Ishikawa (cell line): ENCODE data around the gene PIM3.

Experiments used
- CEBPB ChIP-seq: IDR thresholded peaks from 2 replicates; pipeline ENCODE4 v1.6.1; 2012
- CREB1 ChIP-seq: IDR thresholded peaks from 2 replicates; pipeline ENCODE4 v1.6.1; 2012; ENCODE audit warnings: low read depth
- EGR1 ChIP-seq: IDR thresholded peaks from 2 replicates; pipeline ENCODE4 v1.6.1; 2012
- EP300 ChIP-seq: IDR thresholded peaks from 2 replicates; pipeline ENCODE4 v1.6.1; 2012; ENCODE audit warnings: borderline replicate concordance
- FOXM1 ChIP-seq: IDR thresholded peaks from 2 replicates; pipeline ENCODE4 v1.6.1; 2012; ENCODE audit warnings: low read depth, borderline replicate concordance
- NFIC ChIP-seq: IDR thresholded peaks from 2 replicates; pipeline ENCODE4 v1.6.1; 2012
- RAD21 ChIP-seq: IDR thresholded peaks from 2 replicates; pipeline ENCODE4 v1.6.1; 2012; ENCODE audit warnings: low read depth
- TAF1 ChIP-seq: IDR thresholded peaks from 2 replicates; pipeline ENCODE4 v1.6.1; 2012; ENCODE audit warnings: low read depth, mild to moderate bottlenecking
- TCF12 ChIP-seq: IDR thresholded peaks from 2 replicates; pipeline ENCODE4 v1.6.1; 2012; ENCODE audit warnings: low read depth
- TEAD4 ChIP-seq: IDR thresholded peaks from 2 replicates; pipeline ENCODE4 v1.6.1; 2012
- YY1 ChIP-seq: IDR thresholded peaks from 2 replicates; pipeline ENCODE4 v1.6.1; 2012; ENCODE audit warnings: low read depth
- ZBTB7A ChIP-seq: IDR thresholded peaks from 2 replicates; pipeline ENCODE4 v1.6.1; 2012; ENCODE audit warnings: low read depth
- TF ChIP-seq, protein P1 (sequence below): IDR thresholded peaks from 2 replicates; pipeline ENCODE4 v1.6.1; 2012
- TF ChIP-seq, protein P2 (sequence below): IDR thresholded peaks from 2 replicates; pipeline ENCODE4 v1.6.1; 2012; ENCODE audit warnings: low read depth, mild to moderate bottlenecking
- TF ChIP-seq, protein P3 (sequence below): IDR thresholded peaks from 2 replicates; pipeline ENCODE4 v1.6.1; 2012

The PIM3 gene

DNA sequence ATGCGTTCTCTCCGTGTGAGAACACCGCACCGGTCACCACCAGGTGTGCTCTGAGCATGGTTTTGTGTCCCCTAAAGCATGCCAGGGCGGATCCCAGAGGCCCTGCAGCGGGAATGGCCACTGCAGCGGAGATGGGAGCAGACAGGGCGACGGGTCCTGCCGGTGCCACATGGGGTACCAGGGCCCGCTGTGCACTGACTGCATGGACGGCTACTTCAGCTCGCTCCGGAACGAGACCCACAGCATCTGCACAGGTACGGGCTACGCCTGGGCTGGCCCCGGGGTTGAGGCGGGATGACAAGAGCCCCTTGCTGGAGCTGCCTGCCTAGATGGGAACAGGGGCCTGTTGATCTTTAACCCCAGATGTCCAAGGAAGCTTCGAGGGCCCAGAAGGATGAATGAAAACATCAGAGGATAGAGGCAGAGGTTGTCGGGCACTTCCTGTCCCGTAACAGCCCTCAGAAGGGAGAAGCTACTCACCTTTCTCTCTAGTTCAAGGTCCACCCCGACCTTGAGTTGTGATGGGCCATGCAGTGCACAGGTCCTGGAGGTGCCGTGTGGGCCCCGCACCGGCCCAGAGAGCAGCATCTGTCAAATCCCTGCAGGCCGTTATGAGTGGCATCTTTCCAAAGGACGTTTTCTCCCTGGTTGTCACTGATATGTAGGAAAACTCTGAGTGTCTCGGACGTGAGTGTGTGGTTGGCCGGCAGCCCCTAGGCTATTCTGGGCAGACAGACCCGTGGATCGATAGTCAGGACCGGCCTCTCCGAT, 38.9 kb upstream of the PIM3 start:
- no peak for TF ChIP-seq TCF12
- TF ChIP-seq, protein P1, sequence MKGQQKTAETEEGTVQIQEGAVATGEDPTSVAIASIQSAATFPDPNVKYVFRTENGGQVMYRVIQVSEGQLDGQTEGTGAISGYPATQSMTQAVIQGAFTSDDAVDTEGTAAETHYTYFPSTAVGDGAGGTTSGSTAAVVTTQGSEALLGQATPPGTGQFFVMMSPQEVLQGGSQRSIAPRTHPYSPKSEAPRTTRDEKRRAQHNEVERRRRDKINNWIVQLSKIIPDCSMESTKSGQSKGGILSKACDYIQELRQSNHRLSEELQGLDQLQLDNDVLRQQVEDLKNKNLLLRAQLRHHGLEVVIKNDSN, result no peak
- no peak for TF ChIP-seq RAD21

DNA sequence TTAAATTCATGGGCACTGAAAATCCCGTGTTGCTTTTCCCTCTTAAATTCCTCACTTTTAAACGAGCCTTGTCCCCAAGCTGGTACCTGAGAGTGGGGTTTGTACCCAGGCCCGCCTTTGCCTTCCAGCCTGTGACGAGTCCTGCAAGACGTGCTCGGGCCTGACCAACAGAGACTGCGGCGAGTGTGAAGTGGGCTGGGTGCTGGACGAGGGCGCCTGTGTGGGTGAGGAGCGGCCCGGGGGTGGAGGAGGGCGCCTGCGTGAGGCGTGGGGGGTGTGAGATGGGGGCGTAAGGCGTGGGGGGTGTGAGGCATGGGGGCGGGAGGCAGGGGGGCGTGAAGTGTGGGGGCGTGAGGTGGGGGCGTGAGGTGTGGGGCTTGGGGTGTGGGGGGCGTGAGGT, 38.1 kb upstream of the PIM3 start:
- no peak for TF ChIP-seq CREB1
- TF ChIP-seq YY1, result no peak
- TF ChIP-seq FOXM1, result no peak
- no peak for TF ChIP-seq NFIC
- TF ChIP-seq EP300, result no peak
- TF ChIP-seq TAF1, result no peak
- TF ChIP-seq, protein P2, sequence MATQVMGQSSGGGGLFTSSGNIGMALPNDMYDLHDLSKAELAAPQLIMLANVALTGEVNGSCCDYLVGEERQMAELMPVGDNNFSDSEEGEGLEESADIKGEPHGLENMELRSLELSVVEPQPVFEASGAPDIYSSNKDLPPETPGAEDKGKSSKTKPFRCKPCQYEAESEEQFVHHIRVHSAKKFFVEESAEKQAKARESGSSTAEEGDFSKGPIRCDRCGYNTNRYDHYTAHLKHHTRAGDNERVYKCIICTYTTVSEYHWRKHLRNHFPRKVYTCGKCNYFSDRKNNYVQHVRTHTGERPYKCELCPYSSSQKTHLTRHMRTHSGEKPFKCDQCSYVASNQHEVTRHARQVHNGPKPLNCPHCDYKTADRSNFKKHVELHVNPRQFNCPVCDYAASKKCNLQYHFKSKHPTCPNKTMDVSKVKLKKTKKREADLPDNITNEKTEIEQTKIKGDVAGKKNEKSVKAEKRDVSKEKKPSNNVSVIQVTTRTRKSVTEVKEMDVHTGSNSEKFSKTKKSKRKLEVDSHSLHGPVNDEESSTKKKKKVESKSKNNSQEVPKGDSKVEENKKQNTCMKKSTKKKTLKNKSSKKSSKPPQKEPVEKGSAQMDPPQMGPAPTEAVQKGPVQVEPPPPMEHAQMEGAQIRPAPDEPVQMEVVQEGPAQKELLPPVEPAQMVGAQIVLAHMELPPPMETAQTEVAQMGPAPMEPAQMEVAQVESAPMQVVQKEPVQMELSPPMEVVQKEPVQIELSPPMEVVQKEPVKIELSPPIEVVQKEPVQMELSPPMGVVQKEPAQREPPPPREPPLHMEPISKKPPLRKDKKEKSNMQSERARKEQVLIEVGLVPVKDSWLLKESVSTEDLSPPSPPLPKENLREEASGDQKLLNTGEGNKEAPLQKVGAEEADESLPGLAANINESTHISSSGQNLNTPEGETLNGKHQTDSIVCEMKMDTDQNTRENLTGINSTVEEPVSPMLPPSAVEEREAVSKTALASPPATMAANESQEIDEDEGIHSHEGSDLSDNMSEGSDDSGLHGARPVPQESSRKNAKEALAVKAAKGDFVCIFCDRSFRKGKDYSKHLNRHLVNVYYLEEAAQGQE, result no peak
- TF ChIP-seq RAD21, result no peak
- TF ChIP-seq EGR1, result no peak
- TF ChIP-seq, protein P1, result no peak
- no peak for TF ChIP-seq TEAD4
- no peak for TF ChIP-seq CEBPB
- no peak for TF ChIP-seq ZBTB7A
- no peak for TF ChIP-seq TCF12
- TF ChIP-seq, protein P3, sequence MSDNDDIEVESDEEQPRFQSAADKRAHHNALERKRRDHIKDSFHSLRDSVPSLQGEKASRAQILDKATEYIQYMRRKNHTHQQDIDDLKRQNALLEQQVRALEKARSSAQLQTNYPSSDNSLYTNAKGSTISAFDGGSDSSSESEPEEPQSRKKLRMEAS, result no peak

DNA sequence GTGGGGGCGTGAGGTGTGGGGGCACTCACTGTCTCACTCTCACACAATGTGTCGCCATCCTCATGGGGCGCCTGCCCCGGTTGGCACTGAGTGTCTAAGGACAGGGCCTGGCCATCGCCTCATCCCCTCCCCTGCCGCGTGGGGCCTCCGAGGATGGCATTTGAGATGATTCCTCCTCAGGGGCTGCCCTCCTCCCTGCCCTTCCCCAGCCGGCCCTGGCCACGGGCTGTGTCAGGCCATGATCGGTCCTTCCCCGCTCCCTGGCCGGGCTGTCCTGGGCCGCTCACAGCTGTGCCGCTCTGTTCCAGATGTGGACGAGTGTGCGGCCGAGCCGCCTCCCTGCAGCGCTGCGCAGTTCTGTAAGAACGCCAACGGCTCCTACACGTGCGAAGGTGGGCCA, 37.6 kb upstream of the PIM3 start:
- TF ChIP-seq CREB1, result no peak
- TF ChIP-seq, protein P3, result no peak
- no peak for TF ChIP-seq NFIC
- TF ChIP-seq TCF12, result no peak
- TF ChIP-seq FOXM1, result no peak
- TF ChIP-seq ZBTB7A, result no peak

DNA sequence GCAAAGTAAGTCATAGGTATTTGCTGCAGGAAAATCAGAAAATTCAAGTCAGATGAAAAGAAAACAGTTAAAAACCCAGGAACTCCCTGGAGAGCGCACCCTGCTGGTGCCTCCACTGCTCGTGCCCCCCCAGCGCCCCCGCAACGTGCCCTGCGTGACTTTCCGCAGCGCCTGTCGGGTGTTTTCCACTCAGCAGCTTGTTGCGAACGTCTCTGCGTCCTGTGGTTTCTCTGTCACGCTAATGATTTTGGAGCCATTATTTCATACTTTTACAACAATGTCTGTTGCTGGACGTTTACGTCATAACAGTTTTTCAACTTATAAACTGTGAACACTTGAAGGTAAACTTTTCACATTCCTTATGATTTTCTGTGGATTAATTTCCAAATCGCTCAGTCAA, 37.1 kb upstream of the PIM3 start:
- TF ChIP-seq YY1 (no peak), CREB1 (no peak), TEAD4 (no peak), EGR1 (no peak), EP300 (no peak), FOXM1 (no peak)
- TF ChIP-seq, protein P3, result no peak
- TF ChIP-seq, protein P2, result no peak

DNA sequence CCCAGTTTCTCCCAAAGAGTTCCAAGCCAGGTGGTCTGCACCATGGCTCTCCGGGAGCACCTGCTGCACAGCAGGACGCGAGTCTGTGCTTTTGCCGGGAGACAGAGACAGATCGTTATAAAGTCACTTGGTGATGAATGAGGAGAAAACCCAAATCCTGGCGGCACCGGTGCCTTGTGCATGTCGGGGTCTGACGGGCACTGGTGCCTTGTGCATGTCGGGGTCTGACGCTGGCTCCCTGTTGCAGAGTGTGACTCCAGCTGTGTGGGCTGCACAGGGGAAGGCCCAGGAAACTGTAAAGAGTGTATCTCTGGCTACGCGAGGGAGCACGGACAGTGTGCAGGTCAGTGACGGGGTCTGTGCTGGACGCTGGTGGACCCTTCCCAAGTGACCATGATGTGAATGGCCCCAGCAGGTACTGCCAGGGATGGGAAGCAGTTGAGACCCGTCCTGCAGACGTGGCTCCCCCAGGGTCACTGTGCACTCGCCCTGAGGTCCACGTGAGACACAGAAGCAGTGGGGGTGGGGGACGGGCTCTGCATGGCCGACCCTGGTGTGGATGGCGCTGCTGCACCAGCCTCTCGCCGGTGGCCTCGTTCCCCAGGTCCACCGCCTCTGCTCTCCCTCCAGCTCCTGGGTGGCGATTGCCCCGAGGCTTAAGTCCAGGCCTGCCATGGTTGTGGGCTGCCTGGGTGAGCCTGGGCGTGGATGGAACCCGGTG, 36.3 kb upstream of the PIM3 start:
- TF ChIP-seq CEBPB (no peak), ZBTB7A (no peak), EGR1 (no peak), TAF1 (no peak), CREB1 (no peak), EP300 (no peak), TEAD4 (no peak), YY1 (no peak), NFIC (no peak)
- TF ChIP-seq, protein P1, result no peak
- TF ChIP-seq, protein P3, result no peak
